Measurements from ENCODE around the gene GIPC2.
"Not testable (repeated sequence)": the region's sequence is repeated elsewhere in the genome, so short reads cannot be mapped to it uniquely, and the experiment has no call there.

GIPC2 gene, protein sequence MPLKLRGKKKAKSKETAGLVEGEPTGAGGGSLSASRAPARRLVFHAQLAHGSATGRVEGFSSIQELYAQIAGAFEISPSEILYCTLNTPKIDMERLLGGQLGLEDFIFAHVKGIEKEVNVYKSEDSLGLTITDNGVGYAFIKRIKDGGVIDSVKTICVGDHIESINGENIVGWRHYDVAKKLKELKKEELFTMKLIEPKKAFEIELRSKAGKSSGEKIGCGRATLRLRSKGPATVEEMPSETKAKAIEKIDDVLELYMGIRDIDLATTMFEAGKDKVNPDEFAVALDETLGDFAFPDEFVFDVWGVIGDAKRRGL

GRCh38 chr1:78045926-78046778 lies at the start of gene GIPC2:
TSS of gene GIPC2 (plus strand) at chr1:78045966. CDS start at chr1:78046095, 129 bp downstream.
- peak; percentile 23 for DNase-seq (ENCODE audit: low spot score)

DNA sequence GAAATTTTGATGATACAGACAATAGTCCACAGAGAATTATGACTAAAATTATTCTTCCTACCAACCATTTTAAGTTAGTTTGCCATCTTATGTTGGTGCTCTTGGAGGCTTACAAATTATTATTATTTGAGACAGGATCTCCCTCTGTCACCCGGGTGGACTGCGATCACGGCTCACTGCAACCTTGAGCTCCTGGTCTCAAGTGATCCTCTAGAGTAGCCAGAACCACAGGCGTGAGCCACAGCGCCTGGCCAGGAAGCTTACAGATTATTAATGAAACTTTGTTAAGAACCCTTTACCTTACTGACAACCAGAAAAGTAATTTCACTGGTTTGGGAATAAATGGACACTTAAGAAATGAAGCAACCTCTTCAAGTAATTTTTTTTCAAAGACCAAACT lies 49.0 kb upstream of the GIPC2 start:
- DNase-seq (ENCODE audit: low spot score) = no peak

DNA sequence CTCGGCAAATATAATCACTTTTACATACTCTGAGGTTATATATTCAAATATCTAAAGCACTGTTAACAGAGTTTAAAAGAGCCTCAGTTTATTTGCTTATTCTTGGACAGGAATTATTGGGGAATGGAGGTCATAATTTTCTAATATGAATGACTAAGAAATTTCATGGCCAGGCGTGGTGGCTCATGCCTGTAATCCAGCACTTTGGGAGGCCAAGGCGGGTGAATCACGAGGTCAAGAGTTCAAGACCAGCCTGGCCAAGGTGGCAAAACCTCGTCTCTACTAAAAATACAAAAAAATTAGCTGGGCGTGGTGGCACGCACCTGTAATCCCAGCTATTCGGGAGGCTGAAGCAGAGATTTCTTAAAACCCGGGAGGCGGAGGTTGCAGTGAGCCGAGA lies 45.2 kb upstream of the GIPC2 start:
- DNase-seq (ENCODE audit: low spot score) = not testable (repeated sequence)

DNA sequence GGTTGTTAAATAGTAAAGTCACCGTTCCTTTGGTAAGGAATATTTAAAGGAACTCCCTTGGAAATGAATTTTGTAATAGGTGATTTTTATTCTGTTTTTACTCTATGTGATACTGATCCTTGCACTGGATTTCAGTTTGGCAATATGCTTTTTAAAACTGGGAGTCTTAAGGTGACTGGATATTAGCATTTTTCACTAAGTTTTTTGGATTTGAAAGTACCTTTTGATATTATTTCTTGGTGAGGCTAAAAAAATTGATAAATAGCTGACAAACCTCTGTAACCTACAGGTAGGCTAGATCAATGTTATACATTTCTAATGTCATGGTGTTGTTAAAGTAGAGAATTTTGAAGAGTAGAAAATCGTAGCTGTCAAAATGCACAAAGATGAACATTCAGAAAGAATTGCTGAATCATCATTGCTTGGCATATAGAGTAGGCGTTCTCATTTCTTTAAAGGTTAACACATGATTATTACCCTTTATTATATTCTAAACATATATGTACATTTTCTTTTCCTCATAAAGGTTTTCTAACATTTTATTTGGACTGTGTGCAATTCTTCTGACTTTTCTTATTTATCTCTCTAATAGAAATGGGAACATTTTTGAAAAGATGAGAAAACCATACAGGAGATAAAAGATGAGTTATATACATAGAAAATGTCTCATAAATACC lies 42.6 kb upstream of the GIPC2 start:
- DNase-seq (ENCODE audit: low spot score) = no peak

GRCh38 chr1:78003882-78004718 lies 41.7 kb upstream of the GIPC2 start:
- peak; percentile 29 for DNase-seq (ENCODE audit: low spot score)

DNA sequence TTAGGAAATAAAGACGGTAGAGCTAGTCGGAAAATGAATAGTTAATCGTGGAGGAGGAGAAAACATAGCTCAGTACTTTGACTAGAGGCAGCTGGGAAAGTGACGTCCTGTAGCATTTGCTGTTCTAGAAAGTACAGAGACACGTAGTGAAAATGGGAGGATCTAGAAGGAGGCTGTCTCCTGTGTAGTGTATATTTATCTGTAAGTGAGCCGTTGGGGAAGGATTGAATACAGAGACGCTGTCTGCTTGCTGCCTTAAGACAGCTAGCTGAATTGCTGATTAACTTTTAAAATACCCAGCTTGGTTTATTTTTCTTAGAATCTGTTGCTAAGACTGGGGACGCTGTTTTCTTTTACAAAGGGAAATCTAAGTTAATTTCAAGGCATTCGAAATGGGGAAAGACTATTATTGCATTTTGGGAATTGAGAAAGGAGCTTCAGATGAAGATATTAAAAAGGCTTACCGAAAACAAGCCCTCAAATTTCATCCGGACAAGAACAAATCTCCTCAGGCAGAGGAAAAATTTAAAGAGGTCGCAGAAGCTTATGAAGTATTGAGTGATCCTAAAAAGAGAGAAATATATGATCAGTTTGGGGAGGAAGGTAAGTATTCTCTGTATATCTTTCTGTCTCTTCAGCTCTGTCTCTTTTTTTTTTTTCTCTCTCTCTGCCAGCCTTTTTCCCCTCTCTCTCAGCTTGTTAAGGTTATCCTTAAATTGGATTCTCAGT lies 40.9 kb upstream of the GIPC2 start, which contains the start of gene DNAJB4:
Gene DNAJB4, plus strand, starts transcription at position 221 of the 729 bp plus-strand sequence. Its CDS starts 172 bp downstream, at position 393.
- DNase-seq (ENCODE audit: low spot score) = peak; percentile 65

- no peak for DNase-seq (ENCODE audit: low spot score)
Observed at GRCh38 chr1:78005448-78005722, 40.4 kb upstream of the GIPC2 start.

- DNase-seq (ENCODE audit: low spot score) = peak; percentile 30
Observed at GRCh38 chr1:78005755-78006154, 40.0 kb upstream of the GIPC2 start.

- no peak for DNase-seq (ENCODE audit: low spot score)
Observed at GRCh38 chr1:78006521-78006920, 39.2 kb upstream of the GIPC2 start.

GRCh38 chr1:78007677-78008341 lies 38.0 kb upstream of the GIPC2 start:
- DNase-seq (ENCODE audit: low spot score) = no peak

- DNase-seq (ENCODE audit: low spot score) = no peak
Observed at GRCh38 chr1:78009276-78009675, 36.5 kb upstream of the GIPC2 start.

DNA sequence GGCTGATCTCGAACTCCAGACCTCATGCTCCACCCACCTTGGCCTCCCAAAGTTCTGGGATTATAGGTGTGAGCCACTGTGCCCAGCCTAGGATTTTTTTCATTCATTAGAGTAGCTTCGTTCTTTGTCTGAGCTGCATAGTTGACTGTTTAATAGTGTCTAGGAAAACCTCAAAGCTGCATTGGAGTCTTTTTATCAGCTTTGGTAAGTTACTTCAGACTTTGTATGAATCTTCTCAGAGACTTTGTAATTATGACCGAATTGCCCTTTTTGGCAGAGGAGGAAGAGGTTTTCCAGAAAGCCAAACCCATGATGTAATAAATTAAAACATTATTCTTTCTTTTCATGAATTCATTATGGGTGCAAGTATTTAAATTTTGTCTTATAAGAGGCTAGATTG lies 35.9 kb upstream of the GIPC2 start:
- DNase-seq (ENCODE audit: low spot score) = no peak

DNA sequence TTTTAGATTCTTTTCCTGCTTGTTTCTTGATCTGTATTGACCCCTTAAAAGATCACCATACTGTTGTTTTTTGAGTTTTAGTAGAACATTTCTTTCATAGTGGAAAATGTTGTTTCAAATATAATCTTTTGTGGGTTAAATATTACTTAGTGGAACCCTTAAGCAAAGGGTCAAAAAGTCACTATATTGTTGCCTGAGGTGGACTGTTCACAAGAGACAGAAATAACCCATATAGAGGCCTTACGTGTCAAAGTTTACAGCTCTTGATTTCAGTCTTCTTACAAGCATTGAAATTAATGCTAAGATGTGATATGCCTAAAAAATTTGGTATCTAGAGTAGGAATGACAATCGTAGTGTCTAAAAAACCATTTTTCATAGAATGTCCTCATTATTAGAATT lies 34.7 kb upstream of the GIPC2 start:
- DNase-seq (ENCODE audit: low spot score) = no peak

DNA sequence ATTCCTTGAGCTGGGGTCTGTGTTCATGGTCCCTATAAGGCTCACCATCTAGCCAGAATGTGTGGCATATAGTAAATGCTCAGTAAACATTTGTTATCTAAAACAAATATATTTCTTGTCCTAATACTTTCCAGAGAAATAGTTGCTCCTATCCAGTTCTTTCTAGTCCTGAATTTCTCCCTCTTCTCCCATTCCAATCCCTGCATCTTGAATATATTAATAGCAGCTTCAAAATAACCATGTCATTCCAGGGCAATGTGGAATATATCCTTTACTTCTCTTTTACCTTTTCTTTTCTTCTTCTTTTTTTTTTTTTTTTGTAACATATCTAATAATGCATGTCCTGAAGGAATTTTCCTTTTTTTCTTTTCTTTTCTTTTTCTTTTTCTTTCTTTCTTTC lies 30.6 kb upstream of the GIPC2 start:
- DNase-seq (ENCODE audit: low spot score) = no peak

DNA sequence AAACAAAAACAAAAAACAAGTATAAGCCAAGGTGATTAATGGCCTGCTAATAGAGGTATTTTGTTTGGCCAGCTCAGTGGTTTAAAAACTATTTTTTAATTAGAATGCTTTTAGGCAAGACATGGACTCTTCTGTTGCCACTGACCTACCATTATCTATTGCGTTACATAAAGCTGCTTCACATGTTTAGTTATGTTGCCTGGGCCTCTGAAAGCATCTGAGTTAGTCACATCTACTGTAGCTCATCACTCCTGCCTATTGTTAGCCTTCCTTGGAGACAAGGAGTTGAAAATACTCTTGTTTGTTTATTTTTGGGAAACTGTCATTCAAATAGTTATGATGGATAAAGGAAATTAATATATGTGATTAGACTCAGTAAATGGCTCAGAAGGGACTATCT lies 26.7 kb upstream of the GIPC2 start:
- DNase-seq (ENCODE audit: low spot score) = no peak

- DNase-seq (ENCODE audit: low spot score) = not testable (repeated sequence)
Observed at GRCh38 chr1:78021134-78021533, 24.6 kb upstream of the GIPC2 start.

GRCh38 chr1:78029793-78030192 lies 16.0 kb upstream of the GIPC2 start:
- no peak for DNase-seq (ENCODE audit: low spot score)

GRCh38 chr1:78032996-78033796 lies 12.6 kb upstream of the GIPC2 start:
- no peak for DNase-seq (ENCODE audit: low spot score)

DNA sequence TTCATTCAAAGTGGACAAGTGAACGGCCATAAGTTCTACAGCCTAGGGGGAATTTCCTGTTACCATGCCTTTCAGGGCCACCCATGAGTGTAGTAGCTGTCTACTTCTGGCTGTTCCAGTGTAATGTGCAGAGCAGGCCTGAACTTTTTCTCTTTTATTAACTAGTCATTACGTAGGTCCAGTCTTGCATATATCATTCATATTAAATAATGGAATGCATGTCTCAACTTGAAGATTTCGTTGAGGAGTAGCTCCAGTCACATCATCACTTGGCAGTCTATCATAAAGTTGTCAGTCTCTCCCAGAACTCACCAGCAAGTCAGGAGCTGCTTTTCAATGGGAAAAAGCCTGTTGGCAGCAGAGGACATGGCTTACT lies 12.0 kb upstream of the GIPC2 start:
- no peak for DNase-seq (ENCODE audit: low spot score)

DNA sequence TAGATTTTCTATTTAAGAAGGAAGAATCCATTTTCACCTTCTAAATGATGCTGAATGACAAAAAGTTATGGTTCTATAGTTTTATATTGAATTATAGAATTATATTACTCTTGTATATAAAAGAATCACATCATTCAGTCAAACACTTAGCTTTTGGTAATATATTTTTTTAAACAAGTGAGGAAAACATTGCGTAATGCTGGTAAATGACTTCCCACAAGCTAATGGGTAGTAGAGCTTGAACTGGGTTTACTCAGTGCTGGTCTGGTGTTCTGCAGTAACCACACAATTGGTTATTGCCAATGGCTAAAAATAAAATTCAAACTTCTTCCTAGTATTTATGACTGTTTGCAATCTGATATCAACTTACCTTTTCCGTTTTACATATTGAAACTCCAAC lies 10.6 kb upstream of the GIPC2 start:
- no peak for DNase-seq (ENCODE audit: low spot score)
